KMS-11 (cell line): Measurements from ENCODE around the gene HDAC7.

Experiments
- H2AFZ ChIP-seq: fragments of 200-600 bp; sonication (generic); 2 replicates; pipeline ENCODE4 v1.6.1; 2016; ENCODE audit warnings: antibody characterized with exemption, mixed run types, low read depth
- H3K27ac ChIP-seq: fragments of 200-600 bp; sonication (generic); 2 replicates; pipeline ENCODE4 v1.6.1; 2016; ENCODE audit warnings: mild to moderate bottlenecking, mixed run types
- H3K27me3 ChIP-seq: fragments of 200-600 bp; sonication (generic); 2 replicates; pipeline ENCODE4 v1.6.1; 2017; ENCODE audit warnings: mild to moderate bottlenecking, low read depth, mixed run types, moderate library complexity; ENCODE audit not compliant: insufficient read depth
- H3K36me3 ChIP-seq: fragments of 200-600 bp; sonication (generic); 2 replicates; pipeline ENCODE4 v1.6.1; 2017; ENCODE audit warnings: mild to moderate bottlenecking, mixed run types; ENCODE audit not compliant: insufficient read depth
- H3K4me1 ChIP-seq: fragments of 200-600 bp; sonication (generic); 2 replicates; pipeline ENCODE4 v1.6.1; 2016; ENCODE audit warnings: mild to moderate bottlenecking, low read depth, mixed run types; ENCODE audit not compliant: poor library complexity, severe bottlenecking
- H3K4me2 ChIP-seq: fragments of 200-600 bp; sonication (generic); 2 replicates; pipeline ENCODE4 v1.7.0; 2016; ENCODE audit warnings: mild to moderate bottlenecking, mixed run types
- H3K4me3 ChIP-seq: fragments of 200-600 bp; sonication (generic); IDR thresholded peaks from 2 replicates; pipeline ENCODE4 v1.6.1; 2017; ENCODE audit warnings: low read depth, low read length, mixed read lengths; ENCODE audit not compliant: insufficient read depth
- H3K79me2 ChIP-seq: fragments of 200-600 bp; sonication (generic); 2 replicates; pipeline ENCODE4 v1.6.1; 2016; ENCODE audit warnings: low read depth, mixed run types; ENCODE audit not compliant: insufficient read depth
- H3K9ac ChIP-seq: fragments of 200-600 bp; sonication (generic); 2 replicates; pipeline ENCODE4 v1.6.1; 2016; ENCODE audit warnings: mild to moderate bottlenecking, mixed run types
- H4K20me1 ChIP-seq: fragments of 200-600 bp; sonication (generic); 2 replicates; pipeline ENCODE4 v1.6.1; 2016; ENCODE audit warnings: mild to moderate bottlenecking, mixed run types; ENCODE audit not compliant: insufficient read depth
- TF ChIP-seq, protein P1 (sequence below): fragments of 200-600 bp; sonication (generic); conservative IDR thresholded peaks from 2 replicates; pipeline ENCODE4 v1.6.1; 2017; ENCODE audit warnings: low read depth, mild to moderate bottlenecking, antibody characterized with exemption, low read length, moderate library complexity, mixed read lengths

The HDAC7 gene

DNA sequence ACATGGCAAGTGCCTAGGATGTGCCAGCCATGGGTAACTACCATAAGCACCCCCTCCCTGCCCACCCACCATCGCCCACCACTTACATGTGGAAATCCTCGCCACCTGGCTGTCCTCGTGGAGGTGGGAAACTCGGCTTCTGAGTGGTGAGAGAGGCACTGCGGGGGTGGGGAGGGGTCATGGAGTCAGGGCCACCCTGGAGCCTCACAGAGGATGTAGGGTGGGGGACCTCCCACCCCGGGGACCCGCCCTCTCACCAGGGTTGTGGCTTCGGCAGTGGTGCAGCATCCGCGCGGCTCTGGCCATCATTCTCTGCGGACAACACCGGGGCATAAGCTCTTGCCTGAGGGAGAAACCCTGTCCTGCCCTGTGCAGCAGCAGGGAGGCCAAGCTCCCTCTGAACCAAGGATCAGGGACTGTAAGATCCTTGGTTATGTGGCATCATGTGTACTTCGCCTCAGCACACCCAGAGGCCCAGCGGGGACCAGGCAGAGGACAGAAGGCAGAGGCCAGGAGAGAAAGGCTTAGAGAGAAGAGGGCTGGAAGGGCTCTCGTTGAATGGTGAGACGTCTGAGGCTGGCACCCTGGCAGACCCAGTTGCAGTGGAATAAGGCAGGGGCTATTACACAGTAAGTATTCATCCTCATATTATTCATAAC is 81.6 kb downstream of the HDAC7 start:
- no peak overlapping the region for H3K9ac ChIP-seq
- H3K36me3 ChIP-seq: no peaks in the 10 kb centered on the region
- H3K4me3 ChIP-seq: no peak overlapping the region
- H3K4me1 ChIP-seq: peaks cover 42% of the 10 kb centered on the region
- H2AFZ ChIP-seq: no peak overlapping the region
- no peaks in the 10 kb centered on the region for H4K20me1 ChIP-seq
- H3K27me3 ChIP-seq: no peaks in the 10 kb centered on the region
- no peaks in the 10 kb centered on the region for H3K79me2 ChIP-seq
- no peak overlapping the region for H3K27ac ChIP-seq
- no peak overlapping the region for H3K4me2 ChIP-seq
- TF ChIP-seq, protein P1, sequence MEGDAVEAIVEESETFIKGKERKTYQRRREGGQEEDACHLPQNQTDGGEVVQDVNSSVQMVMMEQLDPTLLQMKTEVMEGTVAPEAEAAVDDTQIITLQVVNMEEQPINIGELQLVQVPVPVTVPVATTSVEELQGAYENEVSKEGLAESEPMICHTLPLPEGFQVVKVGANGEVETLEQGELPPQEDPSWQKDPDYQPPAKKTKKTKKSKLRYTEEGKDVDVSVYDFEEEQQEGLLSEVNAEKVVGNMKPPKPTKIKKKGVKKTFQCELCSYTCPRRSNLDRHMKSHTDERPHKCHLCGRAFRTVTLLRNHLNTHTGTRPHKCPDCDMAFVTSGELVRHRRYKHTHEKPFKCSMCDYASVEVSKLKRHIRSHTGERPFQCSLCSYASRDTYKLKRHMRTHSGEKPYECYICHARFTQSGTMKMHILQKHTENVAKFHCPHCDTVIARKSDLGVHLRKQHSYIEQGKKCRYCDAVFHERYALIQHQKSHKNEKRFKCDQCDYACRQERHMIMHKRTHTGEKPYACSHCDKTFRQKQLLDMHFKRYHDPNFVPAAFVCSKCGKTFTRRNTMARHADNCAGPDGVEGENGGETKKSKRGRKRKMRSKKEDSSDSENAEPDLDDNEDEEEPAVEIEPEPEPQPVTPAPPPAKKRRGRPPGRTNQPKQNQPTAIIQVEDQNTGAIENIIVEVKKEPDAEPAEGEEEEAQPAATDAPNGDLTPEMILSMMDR: no peak

DNA sequence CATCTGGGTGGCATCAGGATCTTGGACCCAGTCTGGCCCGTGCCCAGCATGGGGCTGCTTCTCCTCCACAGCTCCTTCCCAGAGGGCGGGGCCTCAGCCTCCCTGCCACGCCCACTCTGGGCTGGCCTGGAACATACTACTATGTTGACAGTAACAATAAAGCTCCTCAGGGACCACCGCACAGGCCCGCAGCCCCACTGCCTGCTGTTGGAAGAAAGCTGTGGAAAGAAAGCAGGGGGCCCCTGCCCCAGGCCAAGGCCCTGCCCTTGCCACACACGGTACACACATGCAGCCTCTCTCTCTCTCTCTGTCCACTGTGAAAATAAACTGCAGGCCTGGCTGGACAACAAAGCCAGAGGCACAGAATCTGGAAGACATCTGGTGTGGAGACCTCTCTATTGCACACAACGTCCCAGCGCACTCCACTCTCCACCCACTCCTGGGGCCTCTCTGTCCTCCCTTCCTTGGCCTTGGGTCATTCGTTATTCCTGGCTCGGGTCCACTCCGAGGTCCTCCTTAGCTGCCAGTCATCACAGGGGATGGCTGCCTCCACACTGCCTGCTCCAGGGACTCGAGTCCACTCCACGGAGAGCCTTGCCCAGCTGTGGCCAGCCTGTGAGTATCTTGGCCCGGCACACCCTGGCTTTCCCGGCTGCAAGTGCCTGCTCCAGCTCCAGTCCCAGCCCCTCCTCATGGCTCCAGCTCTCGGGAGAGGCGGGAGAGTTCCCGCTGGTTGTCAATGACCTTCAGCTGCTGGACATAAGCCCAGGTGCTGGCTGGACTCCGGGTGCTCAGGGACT is 82.6 kb downstream of the HDAC7 start:
- Histone ChIP-seq H3K27ac (no peak overlapping the region), H3K4me1 (peaks cover 35% of the 10 kb centered on the region), H3K4me3 (no peak overlapping the region), H3K4me2 (no peak overlapping the region), H2AFZ (no peak overlapping the region), H3K27me3 (no peaks in the 10 kb centered on the region), H3K9ac (no peak overlapping the region), H3K36me3 (no peaks in the 10 kb centered on the region), H4K20me1 (no peaks in the 10 kb centered on the region), H3K79me2 (no peaks in the 10 kb centered on the region)
- TF ChIP-seq, protein P1: no peak

DNA sequence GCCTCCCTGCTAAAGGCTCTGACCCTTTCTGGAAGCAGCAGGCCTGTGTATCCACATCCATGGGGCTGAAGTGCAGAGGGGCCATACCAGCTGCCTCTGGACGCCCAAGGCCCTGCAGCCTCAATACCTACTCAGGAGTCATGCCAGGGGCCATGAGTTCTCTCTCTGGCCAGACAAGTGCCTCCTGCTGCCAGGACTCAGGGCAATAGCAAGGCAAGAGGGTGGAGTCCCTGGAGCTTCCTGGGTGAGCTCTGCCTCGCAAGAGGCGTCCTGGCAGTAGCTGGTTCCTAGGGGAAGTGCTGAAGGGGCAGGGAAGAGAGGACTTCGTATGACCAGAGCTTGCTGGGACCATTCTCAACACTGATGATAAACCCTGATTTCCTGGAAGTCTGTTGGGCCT is 83.5 kb downstream of the HDAC7 start:
- Histone ChIP-seq H3K4me1 (peaks cover 26% of the 10 kb centered on the region), H3K27me3 (no peaks in the 10 kb centered on the region), H3K4me3 (no peak overlapping the region), H3K9ac (no peak overlapping the region), H2AFZ (no peak overlapping the region), H3K79me2 (no peaks in the 10 kb centered on the region), H4K20me1 (no peaks in the 10 kb centered on the region), H3K27ac (no peak overlapping the region), H3K36me3 (no peaks in the 10 kb centered on the region), H3K4me2 (no peak overlapping the region)
- TF ChIP-seq, protein P1: no peak

DNA sequence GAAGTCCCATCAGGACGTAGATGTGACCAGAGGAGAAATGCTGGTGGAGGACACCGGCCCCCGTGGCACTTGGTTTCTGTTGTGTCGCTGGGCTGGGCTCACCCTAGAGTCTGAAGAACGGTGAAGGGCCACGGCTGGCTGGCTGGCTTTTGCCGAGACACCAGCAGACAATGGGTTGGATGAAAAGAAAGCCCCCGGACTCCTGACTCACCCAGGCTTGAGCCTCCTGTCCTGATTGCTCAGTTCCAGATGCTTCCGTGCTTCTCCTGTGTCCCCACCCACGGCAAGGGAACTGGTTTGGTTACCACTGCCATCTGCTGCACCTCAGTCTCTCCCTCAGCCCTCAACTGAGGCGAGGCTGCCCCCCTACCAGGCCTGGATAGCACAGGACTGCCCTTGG is 84.1 kb downstream of the HDAC7 start:
- Histone ChIP-seq H3K27ac (no peak overlapping the region), H4K20me1 (no peaks in the 10 kb centered on the region), H3K4me3 (no peak overlapping the region), H3K79me2 (no peaks in the 10 kb centered on the region), H3K4me1 (peaks cover 21% of the 10 kb centered on the region), H3K9ac (no peak overlapping the region), H3K4me2 (no peak overlapping the region), H3K27me3 (no peaks in the 10 kb centered on the region), H3K36me3 (no peaks in the 10 kb centered on the region), H2AFZ (no peak overlapping the region)
- TF ChIP-seq, protein P1: no peak
